Astrocyte of the cerebellum (primary cell): ENCODE data around the gene LIN37.

ENCODE experiments used
- DNase-seq: peaks from one replicate; pipeline ENCODE4 v3.0.0-alpha.2; 2011; ENCODE audit warnings: low read depth
- H3K4me3 ChIP-seq: 2 replicates; pipeline ENCODE4 v1.5.1; 2011; ENCODE audit warnings: mild to moderate bottlenecking, low read depth, low read length, moderate library complexity
- in situ Hi-C: cut with HindIII; loops from 2 replicates; pipeline ENCODE4 v1.10.0; 2017; ENCODE audit warnings: low sequenced_read_pairs
- TF ChIP-seq, protein P1 (sequence below): IDR thresholded peaks from 2 replicates; pipeline ENCODE4 v1.5.1; 2012; ENCODE audit warnings: low read length, low read depth, moderate library complexity, mild to moderate bottlenecking; ENCODE audit errors: missing control alignments

Gene LIN37

DNA sequence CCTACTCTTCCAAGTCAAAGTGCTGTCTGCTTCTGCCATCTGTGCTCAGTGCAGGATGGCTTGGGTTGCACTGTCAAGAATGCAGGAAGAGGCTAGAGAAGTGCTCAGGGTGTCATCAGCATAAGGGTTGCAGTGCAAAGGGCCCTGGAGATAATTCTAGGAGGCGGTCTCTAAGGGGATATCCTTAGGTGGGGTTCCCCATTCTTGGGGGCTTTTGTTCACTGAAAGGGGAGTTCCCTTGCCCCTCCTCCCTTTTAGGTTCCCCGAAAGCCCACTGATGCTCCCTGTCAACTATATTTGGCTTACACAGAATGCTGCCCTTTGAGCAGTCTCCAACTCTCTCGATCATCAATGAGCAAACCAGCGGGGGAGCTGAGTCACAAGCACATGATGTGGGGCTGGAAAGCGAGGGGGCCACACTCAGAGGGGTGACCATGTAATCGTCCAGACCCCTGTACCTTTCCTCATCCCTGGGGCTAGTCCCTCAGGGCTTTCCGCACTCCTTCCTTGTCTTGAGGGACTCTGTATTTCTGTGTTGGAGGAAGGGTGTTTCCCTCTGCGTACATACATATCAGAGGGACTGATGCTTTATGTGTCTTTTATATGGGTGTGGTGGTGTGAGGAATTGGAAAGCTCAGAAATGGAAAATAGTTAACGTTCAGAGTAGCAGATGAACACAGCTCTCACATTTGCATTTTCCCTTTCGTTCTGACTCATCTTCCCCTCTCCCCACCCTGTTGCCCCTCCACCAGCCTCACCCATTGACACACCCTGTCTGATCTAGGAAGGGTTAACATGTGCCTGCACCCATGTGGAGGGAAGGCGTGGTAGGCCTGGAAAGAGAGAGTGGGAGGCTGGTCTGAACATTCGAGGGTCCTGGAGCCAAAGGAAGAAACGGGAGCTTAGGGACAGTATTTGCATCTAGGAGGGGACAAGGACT, 37.3 kb upstream of the LIN37 start:
- in situ Hi-C loops = no loop called here
- no peak for DNase-seq
- TF ChIP-seq, protein P1, sequence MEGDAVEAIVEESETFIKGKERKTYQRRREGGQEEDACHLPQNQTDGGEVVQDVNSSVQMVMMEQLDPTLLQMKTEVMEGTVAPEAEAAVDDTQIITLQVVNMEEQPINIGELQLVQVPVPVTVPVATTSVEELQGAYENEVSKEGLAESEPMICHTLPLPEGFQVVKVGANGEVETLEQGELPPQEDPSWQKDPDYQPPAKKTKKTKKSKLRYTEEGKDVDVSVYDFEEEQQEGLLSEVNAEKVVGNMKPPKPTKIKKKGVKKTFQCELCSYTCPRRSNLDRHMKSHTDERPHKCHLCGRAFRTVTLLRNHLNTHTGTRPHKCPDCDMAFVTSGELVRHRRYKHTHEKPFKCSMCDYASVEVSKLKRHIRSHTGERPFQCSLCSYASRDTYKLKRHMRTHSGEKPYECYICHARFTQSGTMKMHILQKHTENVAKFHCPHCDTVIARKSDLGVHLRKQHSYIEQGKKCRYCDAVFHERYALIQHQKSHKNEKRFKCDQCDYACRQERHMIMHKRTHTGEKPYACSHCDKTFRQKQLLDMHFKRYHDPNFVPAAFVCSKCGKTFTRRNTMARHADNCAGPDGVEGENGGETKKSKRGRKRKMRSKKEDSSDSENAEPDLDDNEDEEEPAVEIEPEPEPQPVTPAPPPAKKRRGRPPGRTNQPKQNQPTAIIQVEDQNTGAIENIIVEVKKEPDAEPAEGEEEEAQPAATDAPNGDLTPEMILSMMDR = no peak
- no peak overlapping the region for H3K4me3 ChIP-seq

DNA sequence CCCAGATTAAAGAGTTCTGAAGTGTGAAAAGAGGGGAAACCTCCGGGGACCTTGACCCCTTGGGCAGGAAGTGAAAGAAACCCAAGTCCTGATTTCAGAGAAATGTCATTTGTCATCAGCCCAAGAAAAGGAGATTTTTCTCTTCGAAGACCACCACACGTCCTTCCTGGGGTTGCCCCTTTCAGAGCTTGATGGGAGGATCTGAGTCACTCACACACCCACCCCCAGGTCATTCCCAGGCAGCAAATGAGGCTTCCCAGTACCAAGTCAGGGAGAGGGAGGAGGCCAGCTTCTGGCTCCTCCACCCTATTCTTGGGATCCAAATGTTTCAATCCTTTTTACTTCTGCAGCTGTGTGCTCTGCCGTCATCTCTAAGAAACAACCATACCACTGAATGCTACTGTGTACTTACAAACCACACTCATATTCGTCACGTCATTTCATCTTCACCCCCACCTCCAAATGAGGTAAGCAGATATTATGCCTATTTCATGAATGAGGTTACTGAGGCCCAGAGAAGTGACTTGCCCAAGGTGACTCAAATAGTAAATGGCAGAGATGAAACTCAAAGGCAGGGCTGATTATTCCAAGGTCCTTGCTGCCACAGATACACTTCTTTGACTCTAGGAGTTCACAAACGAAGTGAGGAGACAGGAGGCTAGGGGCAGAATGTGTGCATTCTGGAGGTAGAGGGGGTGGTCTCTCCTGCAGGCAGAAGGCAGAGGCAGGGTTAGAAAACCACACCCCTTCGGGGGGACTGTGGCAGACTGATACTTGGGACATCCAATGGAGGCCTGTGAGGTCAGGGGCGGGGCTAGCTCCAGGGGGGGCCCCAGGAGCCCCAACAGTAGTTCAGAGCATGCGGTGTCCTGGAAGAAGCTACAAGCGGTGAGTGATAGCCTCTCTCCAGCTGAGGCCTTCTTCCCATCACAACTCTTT, 35.5 kb upstream of the LIN37 start:
- in situ Hi-C loops = no loop called here
- no peak for DNase-seq
- TF ChIP-seq, protein P1 = no peak
- H3K4me3 ChIP-seq = no peak overlapping the region

DNA sequence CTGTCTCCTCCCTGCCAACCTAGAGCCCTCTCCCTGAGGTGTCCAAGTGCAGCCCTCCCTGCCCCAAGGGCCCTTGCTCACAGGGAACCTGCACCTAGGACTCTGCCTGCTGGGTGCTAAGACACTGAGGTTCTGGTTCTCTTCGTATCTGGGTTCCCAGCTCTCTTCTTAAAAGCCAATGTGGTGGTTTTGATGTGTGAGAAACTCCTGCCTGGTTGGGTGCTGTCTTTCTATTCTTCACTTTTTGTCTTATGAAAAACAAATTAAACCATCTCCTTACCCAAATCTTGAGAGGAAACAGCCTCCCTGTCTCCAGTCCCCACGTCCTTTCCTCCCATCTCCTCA, 34.9 kb upstream of the LIN37 start:
- in situ Hi-C loops = no loop called here
- TF ChIP-seq, protein P1 = no peak
- no peak overlapping the region for H3K4me3 ChIP-seq
- DNase-seq = no peak

DNA sequence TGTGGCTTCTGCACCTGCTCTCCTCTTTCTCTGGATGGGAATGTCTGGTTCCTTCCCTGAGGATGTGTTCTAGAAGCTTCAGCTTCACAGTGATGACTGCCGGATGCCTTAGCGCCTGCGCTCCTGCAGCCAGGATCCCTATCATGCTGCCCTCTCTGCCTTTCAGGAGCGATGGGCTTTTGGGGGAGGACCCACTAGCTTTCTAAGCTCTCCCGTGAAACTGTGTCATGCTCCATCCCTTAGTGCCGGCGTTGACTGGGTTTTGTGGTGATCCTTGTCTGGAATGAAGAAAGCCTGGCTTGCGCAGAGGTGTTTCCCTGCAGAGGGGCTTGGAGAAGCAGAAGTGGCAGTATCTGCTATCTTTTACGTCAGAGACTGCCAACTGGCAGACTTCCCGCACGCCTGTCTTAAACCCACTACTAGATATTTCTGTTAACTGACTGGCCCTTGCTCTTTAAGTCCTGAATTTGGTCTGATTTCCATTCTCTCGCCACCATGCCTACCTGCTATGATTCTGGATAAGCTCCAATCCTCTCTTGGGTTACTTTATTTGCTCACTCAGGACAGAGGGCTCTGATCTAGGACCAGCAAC, 34.4 kb upstream of the LIN37 start:
- TF ChIP-seq, protein P1 = no peak
- no peak overlapping the region for H3K4me3 ChIP-seq
- in situ Hi-C loops = no loop called here
- no peak for DNase-seq

DNA sequence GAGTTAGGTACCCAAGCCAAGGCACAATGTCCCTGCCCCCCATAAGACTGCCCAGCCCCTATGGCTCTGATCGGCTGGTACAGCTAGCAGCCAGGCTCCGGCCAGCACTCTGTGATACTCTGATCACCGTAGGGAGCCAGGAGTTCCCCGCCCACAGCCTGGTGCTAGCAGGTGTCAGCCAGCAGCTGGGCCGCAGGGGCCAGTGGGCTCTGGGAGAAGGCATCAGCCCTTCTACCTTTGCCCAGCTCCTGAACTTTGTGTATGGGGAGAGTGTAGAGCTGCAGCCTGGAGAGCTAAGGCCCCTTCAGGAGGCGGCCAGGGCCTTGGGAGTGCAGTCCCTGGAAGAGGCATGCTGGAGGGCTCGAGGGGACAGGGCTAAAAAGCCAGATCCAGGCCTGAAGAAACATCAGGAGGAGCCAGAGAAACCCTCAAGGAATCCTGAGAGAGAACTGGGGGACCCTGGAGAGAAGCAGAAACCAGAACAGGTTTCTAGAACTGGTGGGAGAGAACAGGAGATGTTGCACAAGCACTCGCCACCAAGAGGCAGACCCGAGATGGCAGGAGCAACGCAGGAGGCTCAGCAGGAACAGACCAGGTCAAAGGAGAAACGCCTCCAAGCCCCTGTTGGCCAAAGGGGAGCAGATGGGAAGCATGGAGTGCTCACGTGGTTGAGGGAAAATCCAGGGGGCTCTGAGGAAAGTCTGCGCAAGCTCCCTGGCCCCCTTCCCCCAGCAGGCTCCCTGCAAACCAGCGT, 33.6 kb upstream of the LIN37 start:
- H3K4me3 ChIP-seq = no peak overlapping the region
- TF ChIP-seq, protein P1 = no peak
- no peak for DNase-seq
- in situ Hi-C loops = no loop called here
